HG03469 (cell line): ENCODE data around the gene RPA1.

ENCODE experiments used
- ATAC-seq: cut with Tn5 transposase; IDR thresholded peaks from one replicate; pipeline ENCODE4 v1.9.1; 2021; ENCODE audit warnings: mild to moderate bottlenecking, moderate library complexity, moderate number of reproducible peaks; ENCODE audit not compliant: unreplicated experiment

The RPA1 gene

DNA sequence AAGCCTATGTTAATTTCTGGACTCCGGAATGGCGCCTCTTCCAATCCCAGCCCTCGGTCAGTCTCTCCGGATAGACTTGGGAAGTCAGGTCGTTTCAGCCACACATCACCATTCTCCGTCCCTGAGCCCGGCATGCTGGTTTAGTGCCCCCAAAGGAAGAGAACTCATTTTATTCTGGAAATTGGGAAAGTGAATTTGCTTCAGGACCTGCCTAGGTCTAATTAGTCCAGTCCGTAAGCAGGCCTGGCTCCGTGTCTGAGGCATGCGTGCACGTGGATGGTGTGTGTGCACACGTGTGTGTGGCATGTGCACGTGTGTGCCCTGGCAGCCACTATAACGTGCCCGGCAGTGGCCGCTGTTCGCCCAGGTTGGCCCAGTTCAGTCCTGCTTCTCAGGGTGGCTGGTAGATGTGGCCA lies 77.4 kb downstream of the RPA1 start:
- no peak for ATAC-seq

DNA sequence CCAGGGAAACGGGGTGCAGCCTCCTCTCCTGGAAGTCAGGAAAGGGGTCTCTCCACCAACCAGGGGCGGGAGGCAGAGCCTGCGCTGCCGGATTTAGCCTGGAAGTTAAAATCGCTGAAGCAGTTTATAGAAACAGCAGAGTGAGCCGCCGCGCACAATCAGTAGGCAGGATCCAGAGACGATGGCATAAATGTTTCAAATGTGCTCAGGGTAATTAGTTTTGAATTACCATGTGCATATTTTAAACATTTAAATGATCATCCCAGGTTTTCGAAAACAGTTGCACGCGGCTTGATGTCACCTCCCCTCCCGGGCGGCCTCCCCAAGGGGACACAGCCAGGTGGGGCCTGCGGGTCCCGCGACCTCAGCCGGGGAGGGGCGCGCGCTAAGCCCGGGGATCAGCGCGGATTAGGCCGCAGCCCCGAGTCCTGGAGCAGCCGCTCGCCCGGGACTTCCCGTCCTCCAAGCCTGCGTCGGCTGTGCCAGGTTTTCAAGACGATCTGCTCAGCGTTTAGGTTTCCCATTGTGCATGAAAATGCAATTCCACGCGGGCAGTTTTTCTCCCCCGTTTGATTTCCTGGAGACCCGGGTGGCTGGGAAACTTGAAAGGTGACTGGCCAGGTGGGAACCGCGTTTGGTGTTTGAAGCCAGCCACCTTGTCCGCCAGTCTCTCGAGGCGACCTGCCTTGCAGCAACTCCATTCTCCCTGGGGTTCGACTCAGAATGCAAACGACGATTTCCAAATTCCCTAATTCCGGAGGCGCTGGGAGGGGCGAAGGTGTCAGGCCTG lies 78.3 kb downstream of the RPA1 start:
- ATAC-seq: no peak

DNA sequence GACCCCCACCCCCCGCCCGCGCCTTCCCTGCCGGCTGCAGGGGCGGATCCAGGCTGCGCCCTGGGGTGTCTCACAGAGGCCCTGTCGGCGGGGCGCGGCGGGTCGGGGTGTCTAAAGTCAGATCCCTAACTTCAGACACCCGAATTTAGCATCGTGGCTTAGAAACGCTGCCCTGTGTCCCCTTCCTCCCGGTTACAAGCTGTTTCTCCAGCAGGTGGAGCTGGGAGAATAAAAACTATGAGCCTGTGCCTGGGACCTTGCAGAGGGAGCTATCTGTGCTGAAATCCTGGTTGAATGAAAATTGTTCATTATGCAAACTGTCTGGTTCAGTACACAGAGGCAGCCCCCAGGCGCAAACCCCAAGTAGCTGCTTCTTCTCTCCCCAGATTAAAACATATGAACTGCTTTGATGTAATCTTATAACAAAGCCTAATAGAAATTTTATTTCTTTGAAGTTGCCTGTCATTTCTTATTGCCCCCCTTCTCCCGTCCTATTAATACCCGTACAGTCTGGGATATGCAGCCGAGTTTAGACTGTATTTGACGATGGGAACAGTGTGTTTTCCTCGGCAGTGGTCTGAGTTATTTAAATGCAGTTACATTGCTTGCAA lies 79.0 kb downstream of the RPA1 start:
- no peak for ATAC-seq

GRCh38 chr17:1909985-1910384 lies 80.2 kb downstream of the RPA1 start:
- ATAC-seq: no peak

DNA sequence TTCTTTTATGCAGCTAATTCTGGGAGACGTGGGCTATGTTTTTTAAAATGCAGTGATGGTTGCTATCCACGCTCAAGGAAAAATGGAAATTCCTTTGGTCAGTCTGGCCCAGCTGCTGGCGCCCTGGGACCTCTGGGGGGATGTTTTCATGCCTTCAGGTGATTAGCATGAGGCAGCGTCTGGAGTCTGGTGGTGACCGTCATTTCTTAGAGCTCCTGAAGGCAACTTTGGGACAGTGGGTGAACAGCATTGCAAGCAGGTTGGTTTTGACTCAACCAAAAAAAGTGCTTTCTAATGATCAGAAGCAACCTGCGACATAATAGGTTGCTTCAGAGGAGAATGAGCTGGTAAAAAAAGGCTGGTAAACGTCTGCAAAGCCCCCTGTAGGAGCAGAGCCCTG lies 82.3 kb downstream of the RPA1 start:
- ATAC-seq: no peak

- ATAC-seq: no peak
Observed at GRCh38 chr17:1913702-1914101, 83.9 kb downstream of the RPA1 start.

GRCh38 chr17:1914661-1915083 lies 84.9 kb downstream of the RPA1 start:
- ATAC-seq: no peak

- ATAC-seq: no peak
Observed at GRCh38 chr17:1915889-1916288, 86.1 kb downstream of the RPA1 start.

DNA sequence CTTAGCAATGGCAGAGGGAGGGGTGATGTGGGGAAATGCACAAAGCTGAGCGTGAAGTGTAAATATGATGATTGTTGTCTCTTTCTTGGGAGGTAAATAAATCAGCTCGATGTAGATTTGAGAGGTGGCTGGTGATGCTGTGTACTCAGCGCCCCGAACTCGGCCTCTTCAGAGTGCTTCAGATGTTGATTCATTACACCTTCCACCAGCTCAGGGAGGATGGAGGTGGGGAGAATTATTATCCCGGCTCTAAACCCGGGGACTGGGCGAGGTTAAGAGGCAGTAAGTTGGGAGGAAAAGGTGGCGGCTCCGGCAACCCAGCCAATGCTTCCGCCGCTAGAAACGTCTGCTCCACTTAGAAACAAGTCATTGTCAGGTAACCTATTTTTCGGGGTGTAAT lies 86.5 kb downstream of the RPA1 start:
- no peak for ATAC-seq

GRCh38 chr17:1916963-1917715 lies 87.3 kb downstream of the RPA1 start:
- ATAC-seq: no peak

- ATAC-seq: no peak
Observed at GRCh38 chr17:1918346-1919162, 88.7 kb downstream of the RPA1 start.

GRCh38 chr17:1919201-1919600 lies 89.4 kb downstream of the RPA1 start:
- ATAC-seq: no peak

- ATAC-seq: no peak
Observed at GRCh38 chr17:1920948-1921351, 91.1 kb downstream of the RPA1 start.

- ATAC-seq: no peak
Observed at GRCh38 chr17:1928976-1929375, 99.2 kb downstream of the RPA1 start.

DNA sequence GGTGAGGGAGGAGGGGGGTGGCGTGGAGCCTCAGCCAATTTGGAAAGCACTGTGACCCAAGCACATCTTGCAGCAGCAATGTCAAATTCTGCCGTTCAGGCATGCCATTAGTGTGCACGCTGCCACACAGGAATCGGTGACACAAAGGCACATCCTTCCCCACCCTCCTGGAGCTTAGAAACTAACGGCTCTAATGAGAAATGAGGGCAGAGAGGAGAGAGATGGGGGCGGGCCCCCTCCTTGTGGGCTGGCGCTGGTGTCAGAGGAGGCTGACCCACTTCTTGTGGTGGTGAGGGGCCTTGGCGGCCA lies 100.5 kb downstream of the RPA1 start:
- no peak for ATAC-seq

GRCh38 chr17:1931844-1932579 lies 102.2 kb downstream of the RPA1 start:
- no peak for ATAC-seq

DNA sequence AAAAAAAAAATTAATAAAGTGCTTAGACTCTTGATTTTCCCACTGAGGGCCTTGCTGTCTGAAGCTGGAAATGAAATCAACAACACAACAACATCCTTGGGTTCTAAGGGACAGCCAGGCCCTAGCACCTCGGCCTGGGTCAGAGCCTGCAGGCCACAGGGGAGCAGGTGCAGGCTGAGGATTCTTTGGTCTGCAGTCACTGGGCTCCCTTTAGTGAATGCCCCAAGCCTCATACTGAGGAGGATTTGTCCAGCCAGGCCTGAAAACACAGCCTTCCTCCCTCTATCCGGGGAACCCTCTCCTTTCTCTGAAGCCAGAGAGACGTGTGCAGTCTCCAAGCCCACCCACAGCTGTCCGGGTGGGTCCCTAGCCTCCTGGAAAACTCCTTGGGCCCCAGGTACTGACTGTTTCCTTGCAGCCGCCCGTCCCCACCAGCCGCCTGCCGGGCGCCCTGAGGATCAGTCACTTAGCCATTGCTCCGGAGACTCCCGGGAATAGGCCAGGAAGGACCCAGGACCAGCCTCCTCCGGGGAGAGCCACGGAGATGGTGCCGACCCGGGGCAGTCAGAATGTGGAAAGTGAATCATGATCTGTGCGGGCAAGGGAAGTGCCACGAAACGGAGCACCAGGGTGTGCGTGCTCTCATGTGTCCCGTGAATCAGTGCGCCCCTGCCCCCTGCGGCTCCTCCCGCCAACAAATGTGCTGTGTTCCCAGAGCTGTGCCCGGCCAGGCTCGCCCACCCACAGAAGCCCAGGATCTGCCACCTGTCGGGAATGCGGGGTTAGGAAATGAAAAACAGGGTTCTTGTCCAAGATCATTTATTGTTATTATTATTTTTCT lies 104.3 kb downstream of the RPA1 start:
- ATAC-seq: no peak

GRCh38 chr17:1934901-1935300 lies 105.1 kb downstream of the RPA1 start:
- ATAC-seq: no peak

DNA sequence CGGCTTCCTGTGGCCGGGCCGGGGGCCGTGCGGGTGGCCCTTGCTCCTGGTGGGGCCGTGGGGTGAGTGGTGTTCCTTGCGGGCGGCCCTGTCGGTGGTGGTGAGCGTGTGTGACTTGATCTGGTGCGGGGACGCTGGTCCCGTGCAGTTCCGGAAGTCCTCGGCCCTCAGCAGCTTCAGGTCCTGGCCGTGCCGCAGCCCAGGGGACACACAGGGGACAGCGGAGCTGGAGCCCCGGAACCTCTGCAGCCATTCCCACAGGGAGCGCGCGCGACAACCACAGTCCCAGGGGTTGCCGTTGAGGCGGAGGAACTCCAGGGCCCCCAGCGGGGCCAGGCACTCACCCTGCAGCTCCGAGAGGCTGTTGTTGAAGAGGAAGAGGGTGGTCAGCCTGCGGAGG lies 107.0 kb downstream of the RPA1 start:
- no peak for ATAC-seq

DNA sequence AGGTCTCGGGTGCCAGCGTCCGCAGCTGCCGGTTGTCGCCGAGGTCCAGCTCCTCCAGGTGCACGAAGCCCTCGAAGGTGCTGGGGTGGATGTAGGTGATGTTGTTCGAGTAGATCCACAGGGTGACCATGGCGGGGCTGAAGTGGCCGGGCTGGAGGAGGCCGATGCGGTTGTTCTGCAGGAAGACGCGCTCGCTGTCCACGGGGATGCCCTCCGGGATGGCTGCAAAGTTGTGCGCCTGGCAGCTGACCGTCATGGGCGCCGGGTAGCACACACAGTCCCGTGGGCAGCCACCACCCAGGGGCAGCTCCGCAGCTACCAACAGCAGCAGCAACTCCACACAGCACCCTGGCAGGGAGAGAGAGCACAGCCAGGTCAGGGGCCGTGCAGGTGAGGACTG lies 107.7 kb downstream of the RPA1 start:
- no peak for ATAC-seq
